Activated T-cell treated with anti-CD3 and anti-CD28 coated beads, Interleukin-2, amount 50 U/mL, for 72 hours (primary cell): ENCODE measurements around the gene CBX6. TPM values are rescaled to one million over a fixed set of nuclear protein-coding genes. Genes with fewer than 3 reads are reported as not detected.

ENCODE experiments used
- ATAC-seq, 2 donors: fragments of 150-1000 bp; cut with Tn5 transposase; replicated peaks in 1 of 2; 2 replicates each; pipeline ENCODE4 v1.10.0; 2021; ENCODE audit warnings: moderate library complexity in 2 of 2, mild to moderate bottlenecking in 1 of 2
- DNase-seq, 2 donors: peaks; one replicate each; pipeline ENCODE4 v3.0.0; 2021 to 2022; ENCODE audit warnings: mixed read lengths in 1 of 2
- H3K27ac Mint-ChIP-seq: one replicate; pipeline ENCODE4 v1.8.0; 2022; ENCODE audit warnings: mild to moderate bottlenecking, moderate library complexity, mixed read lengths
- H3K27me3 Mint-ChIP-seq: one replicate; pipeline ENCODE4 v1.8.0; 2022; ENCODE audit warnings: low read depth, mixed read lengths
- H3K36me3 Mint-ChIP-seq, 2 donors: one replicate each; pipeline ENCODE4 v1.8.0; 2022; ENCODE audit warnings: mixed read lengths in 2 of 2, mild to moderate bottlenecking in 1 of 2; ENCODE audit not compliant: insufficient read depth in 2 of 2
- H3K4me1 Mint-ChIP-seq: one replicate; pipeline ENCODE4 v1.8.0; 2022; ENCODE audit warnings: low read depth, mixed read lengths
- H3K4me3 Mint-ChIP-seq, 2 donors: one replicate each; pipeline ENCODE4 v1.8.0; 2022; ENCODE audit warnings: mild to moderate bottlenecking in 2 of 2, mixed read lengths in 2 of 2, moderate library complexity in 2 of 2
- H3K9me3 Mint-ChIP-seq, 2 donors: one replicate each; pipeline ENCODE4 v1.8.0; 2022; ENCODE audit warnings: mixed read lengths in 2 of 2
- total RNA-seq, 2 donors: library from RNA; stranded (reverse); gene quantifications; one replicate each; pipeline ENCODE4 v1.2.3, GENCODE V29; 2022

The CBX6 gene
- total RNA-seq, 2 donors from 2014 or later = 116 to 124 TPM

GRCh38 chr22:38837414-38837928, 34.5 kb downstream of the CBX6 start:
- peaks cover 11% of the 10 kb centered on the region for H3K4me1 Mint-ChIP-seq
- H3K27me3 Mint-ChIP-seq = peaks cover 18% of the 10 kb centered on the region
- H3K4me3 Mint-ChIP-seq = no peak overlapping the region
- no peaks in the 10 kb centered on the region for H3K9me3 Mint-ChIP-seq
- DNase-seq = no peak
- H3K36me3 Mint-ChIP-seq = no peaks in the 10 kb centered on the region
- H3K27ac Mint-ChIP-seq = no peak overlapping the region
- ATAC-seq = no peak

GRCh38 chr22:38835888-38836301, 36.1 kb downstream of the CBX6 start:
- Mint-ChIP-seq H3K27ac (no peak overlapping the region), H3K4me3 (no peak overlapping the region), H3K9me3 (no peaks in the 10 kb centered on the region), H3K36me3 (no peaks in the 10 kb centered on the region), H3K4me1 (peaks cover 4% of the 10 kb centered on the region), H3K27me3 (peaks cover 5% of the 10 kb centered on the region)
- no peak for DNase-seq
- ATAC-seq = no peak

- DNase-seq (no peak), ATAC-seq (no peak)
- Mint-ChIP-seq H3K36me3 (no peaks in the 10 kb centered on the region), H3K4me1 (peaks cover 4% of the 10 kb centered on the region), H3K27me3 (no peaks in the 10 kb centered on the region), H3K9me3 (no peaks in the 10 kb centered on the region), H3K4me3 (no peak overlapping the region), H3K27ac (no peak overlapping the region)
These were observed 37.0 kb downstream of the CBX6 start for GRCh38 chr22:38834991-38835390.

GRCh38 chr22:38834215-38834953, 37.6 kb downstream of the CBX6 start:
- ATAC-seq (no peak), DNase-seq (no peak)
- no peak overlapping the region for H3K4me3 Mint-ChIP-seq
- H3K9me3 Mint-ChIP-seq = no peaks in the 10 kb centered on the region
- no peaks in the 10 kb centered on the region for H3K27me3 Mint-ChIP-seq
- no peaks in the 10 kb centered on the region for H3K36me3 Mint-ChIP-seq
- H3K4me1 Mint-ChIP-seq = peaks cover 4% of the 10 kb centered on the region
- H3K27ac Mint-ChIP-seq = no peak overlapping the region

GRCh38 chr22:38833061-38833460, 39.0 kb downstream of the CBX6 start:
- DNase-seq = no peak

GRCh38 chr22:38832005-38832978, 39.7 kb downstream of the CBX6 start:
- Mint-ChIP-seq H3K27me3 (no peaks in the 10 kb centered on the region), H3K9me3 (no peaks in the 10 kb centered on the region), H3K36me3 (no peaks in the 10 kb centered on the region), H3K27ac (no peak overlapping the region), H3K4me1 (peaks cover 2% of the 10 kb centered on the region), H3K4me3 (no peak overlapping the region)
- no peak for DNase-seq
- no peak for ATAC-seq

More at GRCh38 chr22:38833061-38833460, 39.0 kb downstream of the CBX6 start:
- Mint-ChIP-seq H3K4me3 (no peak overlapping the region), H3K4me1 (peaks cover 4% of the 10 kb centered on the region), H3K36me3 (no peaks in the 10 kb centered on the region), H3K27me3 (no peaks in the 10 kb centered on the region), H3K27ac (no peak overlapping the region), H3K9me3 (no peaks in the 10 kb centered on the region)
- no peak for ATAC-seq

- no peak overlapping the region for H3K4me3 Mint-ChIP-seq
- no peak overlapping the region for H3K27ac Mint-ChIP-seq
- ATAC-seq = no peak
- H3K9me3 Mint-ChIP-seq = no peaks in the 10 kb centered on the region
- no peaks in the 10 kb centered on the region for H3K4me1 Mint-ChIP-seq
- H3K27me3 Mint-ChIP-seq = no peaks in the 10 kb centered on the region
- no peaks in the 10 kb centered on the region for H3K36me3 Mint-ChIP-seq
- DNase-seq = no peak
These were observed 40.7 kb downstream of the CBX6 start for GRCh38 chr22:38831166-38831945.

GRCh38 chr22:38830845-38831108, 41.2 kb downstream of the CBX6 start:
- Mint-ChIP-seq H3K9me3 (no peaks in the 10 kb centered on the region), H3K27me3 (no peaks in the 10 kb centered on the region), H3K36me3 (no peaks in the 10 kb centered on the region), H3K27ac (no peak overlapping the region), H3K4me1 (no peaks in the 10 kb centered on the region), H3K4me3 (no peak overlapping the region)
- DNase-seq (no peak), ATAC-seq (no peak)

- Mint-ChIP-seq H3K36me3 (no peaks in the 10 kb centered on the region), H3K27ac (no peak overlapping the region), H3K27me3 (no peaks in the 10 kb centered on the region), H3K4me3 (no peak overlapping the region), H3K4me1 (no peaks in the 10 kb centered on the region), H3K9me3 (no peaks in the 10 kb centered on the region)
- DNase-seq (no peak), ATAC-seq (no peak)
These were observed 41.8 kb downstream of the CBX6 start for GRCh38 chr22:38830026-38830844.

GRCh38 chr22:38829485-38829884, 42.5 kb downstream of the CBX6 start:
- Mint-ChIP-seq H3K4me3 (no peak overlapping the region), H3K36me3 (no peaks in the 10 kb centered on the region), H3K27ac (no peak overlapping the region), H3K9me3 (no peaks in the 10 kb centered on the region), H3K4me1 (no peaks in the 10 kb centered on the region), H3K27me3 (no peaks in the 10 kb centered on the region)
- ATAC-seq (no peak), DNase-seq (no peak)

- Mint-ChIP-seq H3K36me3 (no peaks in the 10 kb centered on the region), H3K27me3 (no peaks in the 10 kb centered on the region), H3K4me1 (no peaks in the 10 kb centered on the region), H3K9me3 (no peaks in the 10 kb centered on the region), H3K4me3 (no peak overlapping the region), H3K27ac (no peak overlapping the region)
- DNase-seq (no peak), ATAC-seq (no peak)
These were observed 43.3 kb downstream of the CBX6 start for GRCh38 chr22:38828616-38829205.

GRCh38 chr22:38828191-38828590, 43.8 kb downstream of the CBX6 start:
- Mint-ChIP-seq H3K36me3 (no peaks in the 10 kb centered on the region), H3K27me3 (no peaks in the 10 kb centered on the region), H3K27ac (no peak overlapping the region), H3K4me1 (no peaks in the 10 kb centered on the region), H3K4me3 (no peak overlapping the region), H3K9me3 (no peaks in the 10 kb centered on the region)
- DNase-seq (no peak), ATAC-seq (no peak)
